Stimulated activated CD4-positive, alpha-beta T cell treated with anti-CD3 and anti-CD28 coated beads, Interleukin-4, amount 100 ng/mL, for 4 hours (primary cell): ENCODE results near the gene TTPAL.

ENCODE experiments used
- DNase-seq, 2 experiments: peaks; one replicate each; pipeline ENCODE4 v3.0.0-alpha.2; 2020

TTPAL gene

GRCh38 chr20:44502968-44503367, 27.3 kb downstream of the TTPAL start:
- no peak for DNase-seq

GRCh38 chr20:44504402-44505307, 29.0 kb downstream of the TTPAL start:
- no peak for DNase-seq

GRCh38 chr20:44509762-44510161, 34.1 kb downstream of the TTPAL start:
- no peak for DNase-seq

GRCh38 chr20:44513871-44514270, 38.2 kb downstream of the TTPAL start:
- no peak for DNase-seq

- DNase-seq, result no peak
Observed at GRCh38 chr20:44516491-44516890, 40.8 kb downstream of the TTPAL start.

GRCh38 chr20:44517454-44517853, 41.8 kb downstream of the TTPAL start:
- no peak for DNase-seq

- no peak for DNase-seq
Observed at GRCh38 chr20:44518248-44518647, 42.6 kb downstream of the TTPAL start.

GRCh38 chr20:44520881-44521280, 45.2 kb downstream of the TTPAL start:
- no peak for DNase-seq

- DNase-seq, result peak; percentile 95 to 96
Observed at GRCh38 chr20:44521484-44522481, 46.1 kb downstream of the TTPAL start, which contains the start of gene SERINC3. TSS of gene SERINC3 (minus strand) at chr20:44522070. CDS start at chr20:44521951, 119 bp downstream.

GRCh38 chr20:44522841-44523240, 47.2 kb downstream of the TTPAL start:
- DNase-seq, result no peak

GRCh38 chr20:44523746-44524145, 48.1 kb downstream of the TTPAL start:
- DNase-seq, result no peak

GRCh38 chr20:44526129-44526528, 50.5 kb downstream of the TTPAL start:
- no peak for DNase-seq

GRCh38 chr20:44527716-44528199, 52.1 kb downstream of the TTPAL start:
- DNase-seq, result no peak

GRCh38 chr20:44528309-44528708, 52.6 kb downstream of the TTPAL start:
- no peak for DNase-seq

GRCh38 chr20:44532259-44532980, 56.7 kb downstream of the TTPAL start:
- DNase-seq, result no peak

- peak in 1 of 2 experiments; percentile 5 for DNase-seq
Observed at GRCh38 chr20:44532981-44533331, 57.3 kb downstream of the TTPAL start.

GRCh38 chr20:44533928-44534327, 58.3 kb downstream of the TTPAL start:
- no peak for DNase-seq

- no peak for DNase-seq
Observed at GRCh38 chr20:44536175-44536574, 60.5 kb downstream of the TTPAL start.

GRCh38 chr20:44537993-44538392, 62.3 kb downstream of the TTPAL start:
- DNase-seq, result no peak

- DNase-seq, result no peak
Observed at GRCh38 chr20:44540834-44541233, 65.2 kb downstream of the TTPAL start.

GRCh38 chr20:44541992-44542391, 66.3 kb downstream of the TTPAL start:
- no peak for DNase-seq

GRCh38 chr20:44542890-44543289, 67.2 kb downstream of the TTPAL start:
- DNase-seq, result no peak

GRCh38 chr20:44543358-44543757, 67.7 kb downstream of the TTPAL start:
- DNase-seq, result no peak
